Activated CD4-positive, CD25-positive, alpha-beta regulatory T cell (primary cell): ENCODE data around the gene NRGN.

ENCODE experiments used
- DNase-seq, 4 experiments: peaks; one replicate each; lab custom pipeline; 2025; lab: John Stamatoyannopoulos, UW

The NRGN gene

GRCh38 chr11:124740277-124740882, 638 bp downstream of the NRGN start:
- peak in 1 of 4 experiments; percentile 21 for DNase-seq

- no peak for DNase-seq
Measured at GRCh38 chr11:124742555-124742954, 2.8 kb downstream of the NRGN start.

GRCh38 chr11:124743050-124743449, 3.3 kb downstream of the NRGN start:
- DNase-seq: no peak

GRCh38 chr11:124745270-124745834, 5.6 kb downstream of the NRGN start:
- no peak for DNase-seq

GRCh38 chr11:124745835-124746620, 6.3 kb downstream of the NRGN start:
- DNase-seq: no peak

GRCh38 chr11:124746621-124747243, 7.0 kb downstream of the NRGN start:
- peak; percentile 36 to 54 (median 47) for DNase-seq

GRCh38 chr11:124747406-124748099, 7.8 kb downstream of the NRGN start:
- DNase-seq: no peak

GRCh38 chr11:124748100-124748418, 8.3 kb downstream of the NRGN start:
- DNase-seq: no peak

GRCh38 chr11:124748481-124749343, 9.0 kb downstream of the NRGN start:
- no peak for DNase-seq

- no peak for DNase-seq
Measured at GRCh38 chr11:124749912-124750311, 10.2 kb downstream of the NRGN start.

GRCh38 chr11:124751391-124751740, 11.6 kb downstream of the NRGN start:
- no peak for DNase-seq

- DNase-seq: no peak
Measured at GRCh38 chr11:124751741-124752470, 12.2 kb downstream of the NRGN start, which contains the start of gene VSIG2. Gene VSIG2, minus strand, starts transcription at chr11:124752255. Its CDS starts 118 bp downstream, at chr11:124752137.

GRCh38 chr11:124752471-124753102, 12.8 kb downstream of the NRGN start:
- DNase-seq: no peak

- no peak for DNase-seq
Measured at GRCh38 chr11:124753205-124753604, 13.5 kb downstream of the NRGN start.

- no peak for DNase-seq
Measured at GRCh38 chr11:124753624-124754023, 13.9 kb downstream of the NRGN start.

GRCh38 chr11:124754309-124754708, 14.6 kb downstream of the NRGN start:
- DNase-seq: no peak

GRCh38 chr11:124754710-124755109, 15.0 kb downstream of the NRGN start:
- no peak for DNase-seq

GRCh38 chr11:124756033-124756752, 16.5 kb downstream of the NRGN start:
- no peak for DNase-seq

- DNase-seq: no peak
Measured at GRCh38 chr11:124756753-124757227, 17.0 kb downstream of the NRGN start.
